H1 (cell line): ENCODE results near the gene LBP. TPM values are rescaled to one million over a fixed set of nuclear protein-coding genes. Genes with fewer than 3 reads are reported as not detected.

Experiments used
- CTCF ChIA-PET: fragments of 300-600 bp; sonication (Branson Sonifier 250); formaldehyde crosslinking; loops from one replicate; lab custom pipeline; 2021; ENCODE audit not compliant: partially characterized antibody; lab: Charles Lee
- POLR2A ChIA-PET: fragments of 300-600 bp; sonication (Branson Sonifier 250); formaldehyde crosslinking; loops from one replicate; lab custom pipeline; 2021; ENCODE audit warnings: inconsistent platforms; ENCODE audit not compliant: partially characterized antibody; lab: Charles Lee
- DNase-seq, 2 experiments: peaks; one replicate each; pipeline versions ENCODE4 v3.0.0 to v3.0.0-alpha.2; 2010 to 2022; ENCODE audit warnings: low spot score in 2 of 2, low read depth in 1 of 2, mixed read lengths in 1 of 2
- FAIRE-seq: peaks from 2 replicates; lab custom pipeline; 2011; peaks lifted over from hg19 to GRCh38; lab: Jason Lieb, UNC
- H2AFZ ChIP-seq: 2 replicates; pipeline ENCODE4 v1.8.1; 2012; ENCODE audit warnings: low read length, inconsistent platforms
- H2AK5ac ChIP-seq: 2 replicates; pipeline ENCODE4 v1.6.1; 2013; ENCODE audit warnings: low read depth, low read length
- H2BK120ac ChIP-seq: replicated peaks from 2 replicates; pipeline ENCODE3; 2013; ENCODE audit warnings: low read depth, low read length, inconsistent platforms
- H2BK12ac ChIP-seq: 2 replicates; pipeline ENCODE4 v1.6.1; 2013; ENCODE audit warnings: low read depth, low read length
- H2BK15ac ChIP-seq: 2 replicates; pipeline ENCODE4 v1.6.1; 2013; ENCODE audit warnings: low read length
- H2BK20ac ChIP-seq: 2 replicates; pipeline ENCODE4 v1.6.1; 2013; ENCODE audit warnings: low read length
- H2BK5ac ChIP-seq: 2 replicates; pipeline ENCODE4 v1.6.1; 2013; ENCODE audit warnings: low read depth, low read length
- H3K14ac ChIP-seq: 2 replicates; pipeline ENCODE4 v1.6.1; 2013; ENCODE audit warnings: inconsistent platforms; ENCODE audit not compliant: insufficient read length
- H3K18ac ChIP-seq: 2 replicates; pipeline ENCODE4 v1.6.1; 2013; ENCODE audit warnings: low read length; ENCODE audit errors: extremely low read depth
- H3K23ac ChIP-seq: 2 replicates; pipeline ENCODE4 v1.6.1; 2013; ENCODE audit warnings: inconsistent platforms; ENCODE audit not compliant: insufficient read length
- H3K23me2 ChIP-seq: 2 replicates; pipeline ENCODE4 v1.6.1; 2013; ENCODE audit warnings: low read depth, low read length
- H3K27ac ChIP-seq: 2 replicates; pipeline ENCODE4 v1.6.1; 2011; ENCODE audit warnings: low read depth, low read length, inconsistent platforms
- H3K27me3 ChIP-seq, 4 experiments: replicated peaks in 1 of 4; 1 replicate in 1 of 4; 2 replicates in 3 of 4; pipeline versions ENCODE4 v1.6.1 to v1.8.1; 2011 to 2013; ENCODE audit warnings: low read length in 3 of 4, mild to moderate bottlenecking in 3 of 4, inconsistent platforms in 2 of 4, mixed read lengths in 2 of 4, moderate library complexity in 1 of 4; ENCODE audit not compliant: control insufficient read depth in 3 of 4, insufficient read depth in 3 of 4; ENCODE audit errors: extremely low read depth in 1 of 4
- H3K36me3 ChIP-seq, 4 experiments: 2 replicates each; pipeline versions ENCODE4 v1.6.1 to v1.8.1; 2011 to 2013; ENCODE audit warnings: mild to moderate bottlenecking in 4 of 4, low read length in 3 of 4, moderate library complexity in 2 of 4, control low read depth in 1 of 4, inconsistent platforms in 1 of 4; ENCODE audit not compliant: insufficient read depth in 4 of 4, control insufficient read depth in 2 of 4
- H3K4ac ChIP-seq: replicated peaks from 2 replicates; pipeline ENCODE3; 2013; ENCODE audit warnings: low read length, low read depth, mixed read lengths, inconsistent platforms; ENCODE audit not compliant: insufficient read length
- H3K4me1 ChIP-seq, 4 experiments: replicated peaks in 1 of 4; 1 replicate in 1 of 4; 2 replicates in 3 of 4; pipeline versions ENCODE4 v1.6.1 to v1.8.1; 2011 to 2013; ENCODE audit warnings: low read length in 3 of 4, inconsistent platforms in 2 of 4, mixed read lengths in 1 of 4; ENCODE audit not compliant: insufficient read depth in 4 of 4, control insufficient read depth in 3 of 4
- H3K4me2 ChIP-seq, 2 experiments: 2 replicates each; pipeline versions ENCODE4 v1.6.1 to v1.8.1; 2011 to 2013; ENCODE audit warnings: low read depth in 2 of 2, low read length in 2 of 2, control low read depth in 1 of 2, inconsistent platforms in 1 of 2, mild to moderate bottlenecking in 1 of 2; ENCODE audit not compliant: insufficient read depth in 1 of 2
- H3K4me3 ChIP-seq, 4 experiments: fragments of 200-600, 300-600 bp in 1 of 4; sonication (generic), shearing (Covaris generic), sonication (Bioruptor Twin) in 1 of 4; 2 replicates each; pipeline versions ENCODE4 v1.5.1 to v1.8.1; 2011 to 2016; ENCODE audit warnings: low read length in 4 of 4, low read depth in 3 of 4, control low read depth in 2 of 4, inconsistent platforms in 2 of 4, mild to moderate bottlenecking in 2 of 4, mixed read lengths in 1 of 4, moderate library complexity in 1 of 4; ENCODE audit not compliant: insufficient read depth in 2 of 4; ENCODE audit errors: extremely low read depth in 1 of 4
- H3K56ac ChIP-seq: replicated peaks from 2 replicates; pipeline ENCODE3; 2013; ENCODE audit warnings: low read depth, mild to moderate bottlenecking, mixed read lengths, low read length, inconsistent platforms; ENCODE audit not compliant: insufficient read length
- H3K79me1 ChIP-seq: 2 replicates; pipeline ENCODE4 v1.6.1; 2013; ENCODE audit warnings: low read depth, low read length, control low read depth
- H3K79me2 ChIP-seq, 2 experiments: 2 replicates each; pipeline versions ENCODE4 v1.6.1 to v1.8.1; 2012 to 2013; ENCODE audit warnings: low read length in 2 of 2, mild to moderate bottlenecking in 2 of 2, inconsistent platforms in 1 of 2; ENCODE audit not compliant: insufficient read depth in 2 of 2, control insufficient read depth in 1 of 2
- H3K9ac ChIP-seq, 4 experiments: replicated peaks in 1 of 4; 1 replicate in 1 of 4; 2 replicates in 3 of 4; pipeline versions ENCODE4 v1.6.1 to v1.8.1; 2011 to 2013; ENCODE audit warnings: low read depth in 3 of 4, low read length in 3 of 4, control low read depth in 2 of 4, mild to moderate bottlenecking in 2 of 4, moderate library complexity in 2 of 4, inconsistent platforms in 1 of 4; ENCODE audit errors: extremely low read depth in 1 of 4
- H3K9me3 ChIP-seq, 2 experiments: 2 replicates each; pipeline versions ENCODE4 v1.6.1 to v1.8.1; 2012 to 2013; ENCODE audit warnings: mild to moderate bottlenecking in 2 of 2, moderate library complexity in 2 of 2, control low read depth in 1 of 2, inconsistent platforms in 1 of 2, low read depth in 1 of 2, low read length in 1 of 2, mixed read lengths in 1 of 2; ENCODE audit not compliant: insufficient read depth in 2 of 2
- H4K20me1 ChIP-seq, 2 experiments: replicated peaks in 1 of 2; 2 replicates each; pipeline versions ENCODE3 to v1.8.1; 2011 to 2013; ENCODE audit warnings: inconsistent platforms in 2 of 2, low read length in 2 of 2, mild to moderate bottlenecking in 1 of 2; ENCODE audit not compliant: insufficient read depth in 2 of 2, control insufficient read depth in 1 of 2
- H4K5ac ChIP-seq: 2 replicates; pipeline ENCODE4 v1.6.1; 2013; ENCODE audit warnings: low read length, low read depth, mixed read lengths, inconsistent platforms; ENCODE audit not compliant: insufficient read length
- H4K8ac ChIP-seq: 2 replicates; pipeline ENCODE4 v1.8.0; 2013; ENCODE audit warnings: mild to moderate bottlenecking, moderate library complexity, low read length, inconsistent platforms; ENCODE audit not compliant: insufficient read depth; ENCODE audit errors: extremely low read depth
- H4K91ac ChIP-seq: replicated peaks from 2 replicates; pipeline ENCODE3; 2013; ENCODE audit warnings: low read length, mixed read lengths, inconsistent platforms; ENCODE audit not compliant: insufficient read length
- ATF2 ChIP-seq: IDR thresholded peaks from 2 replicates; pipeline ENCODE4 v1.6.1; 2012; ENCODE audit warnings: low read length, inconsistent platforms
- RAD21 ChIP-seq, 2 experiments: IDR thresholded peaks in 1 of 2; conservative IDR thresholded peaks in 1 of 2; 2 replicates each; pipeline ENCODE4 v1.6.1; 2011; ENCODE audit warnings: low read depth in 2 of 2, low read length in 2 of 2, improper control_type of control experiment in 1 of 2, inconsistent platforms in 1 of 2, mild to moderate bottlenecking in 1 of 2, moderate library complexity in 1 of 2
- SP4 ChIP-seq: IDR thresholded peaks from 2 replicates; pipeline ENCODE4 v1.6.1; 2012; ENCODE audit warnings: low read length, inconsistent platforms
- WGBS, 2 experiments: shearing (Covaris generic) in 1 of 2; methylation state at CpG; one replicate each; pipeline versions ENCODE4 v1.1.6 to v1.1.7; 2013 to 2015; ENCODE audit warnings: low lambda C conversion rate in 2 of 2, mixed read lengths in 2 of 2, inconsistent platforms in 1 of 2, low coverage in 1 of 2, missing lambda C conversion rate in 1 of 2; ENCODE audit not compliant: insufficient replicate concordance in 2 of 2, insufficient coverage in 1 of 2, insufficient read length in 1 of 2; ENCODE audit errors: extremely low coverage in 1 of 2, missing lambda C conversion rate in 1 of 2; 5-methylcytosine and 5-hydroxymethylcytosine counted together
- polyA plus RNA-seq, 7 experiments: library from polyadenylated mRNA; depleted of rRNA in 3 of 7; stranded (reverse) in 5 of 7; unstranded in 2 of 7; fragments of >200 nt in 5 of 7; fragments of 200-250 nt in 2 of 7; gene quantifications; 1 replicate in 5 of 7; 2 replicates in 1 of 7; 4 replicates in 1 of 7; pipeline versions ENCODE4 v1.2.1 to v1.2.3, GENCODE V29; 2011 to 2013; ENCODE audit warnings: missing spikeins in 2 of 7, mixed read lengths in 2 of 7
- total RNA-seq: library from RNA; stranded (reverse); fragmentation: NEBNext Ultra II Directional; extraction: Animal tissue kit (Norgen Biotek cat#: 25700); gene quantifications from 2 replicates; pipeline ENCODE4 v1.2.1, GENCODE V29; 2021

The LBP gene
- total and polyA plus RNA-seq, 2 of the 8 experiments (the other 6 are each of a cell fraction or from before 2014, with no cell fraction given): 0.60 to 0.63 TPM

- ChIA-PET CTCF (interaction anchor here (1.3 to 2.7 kb wide), 3 partner anchors 11 to 238 kb away, joined by 3 to 6 read pairs (median 5); no protein-coding TSS in a partner anchor), POLR2A (interaction anchor here (0.9 kb wide), 1 partner anchor 293 kb away, joined by 3 read pairs; no protein-coding TSS in a partner anchor)
- Histone ChIP-seq H3K4me2 (no peak overlapping the region), H3K27ac (no peak overlapping the region), H2BK20ac (no peak overlapping the region), H2BK12ac (no peak overlapping the region), H3K9me3 (no peaks in the 10 kb centered on the region; a peak in 2 of 4 replicates), H4K20me1 (peaks cover 0 to 4% of the 10 kb centered on the region in 2 experiments), H3K56ac (no peak overlapping the region), H3K14ac (no peak overlapping the region), H2AFZ (no peak overlapping the region), H4K91ac (no peak overlapping the region), H2BK15ac (no peak overlapping the region), H3K23ac (no peak overlapping the region), H2AK5ac (no peak overlapping the region), H3K9ac (no peak overlapping the region), H4K8ac (no peak overlapping the region), H3K18ac (no peak overlapping the region), H3K79me1 (no peaks in the 10 kb centered on the region), H4K5ac (no peak overlapping the region), H3K4ac (no peak overlapping the region), H3K23me2 (peaks cover 15% of the 10 kb centered on the region; the same call in 1 of the 2 replicates), H3K79me2 (no peaks in the 10 kb centered on the region), H3K36me3 (no peaks in the 10 kb centered on the region), H3K4me1 (no peaks in the 10 kb centered on the region), H3K4me3 (no peak overlapping the region), H3K27me3 (no peaks in the 10 kb centered on the region), H2BK120ac (no peak overlapping the region), H2BK5ac (no peak overlapping the region)
- no peak for DNase-seq
- 87% methylated on average over 3 of the region's 3 CpGs; no CpG with 5 or more reads in 1 of the 2 experiments for WGBS, 2 experiments
- FAIRE-seq: no peak
- TF ChIP-seq ATF2 (no peak), RAD21 (IDR thresholded peaks at IDR 0.05 in 1 of 2, conservative IDR thresholded peaks at IDR 0.05 in 1 of 2; ENCODE audit: low read depth in 2 of 2, low read length in 2 of 2) (no peak), SP4 (no peak)
Observed at GRCh38 chr20:38311491-38311890, 34.8 kb upstream of the LBP start.
